ENCODE measurements around the gene PDCD6IP.
"Not testable (repeated sequence)": the region's sequence is repeated elsewhere in the genome, so short reads cannot be mapped to it uniquely, and the experiment has no call there.

The PDCD6IP gene

GRCh38 chr3:33850599-33850998 lies 52.2 kb downstream of the PDCD6IP start:
- not testable (repeated sequence) for DNase-seq

GRCh38 chr3:33855407-33855806 lies 57.0 kb downstream of the PDCD6IP start:
- not testable (repeated sequence) for DNase-seq

- DNase-seq, result no peak
Measured at GRCh38 chr3:33855884-33856546, 57.6 kb downstream of the PDCD6IP start.

GRCh38 chr3:33857701-33858100 lies 59.3 kb downstream of the PDCD6IP start:
- not testable (repeated sequence) for DNase-seq

- DNase-seq, result no peak
Measured at GRCh38 chr3:33858131-33858530, 59.7 kb downstream of the PDCD6IP start.

- DNase-seq, result no peak
Measured at GRCh38 chr3:33860373-33861050, 62.1 kb downstream of the PDCD6IP start.

- DNase-seq, result no peak
Measured at GRCh38 chr3:33865133-33865532, 66.7 kb downstream of the PDCD6IP start.

- no peak for DNase-seq
Measured at GRCh38 chr3:33868309-33868708, 69.9 kb downstream of the PDCD6IP start.

- DNase-seq, result no peak
Measured at GRCh38 chr3:33869977-33870376, 71.5 kb downstream of the PDCD6IP start.

GRCh38 chr3:33874815-33875214 lies 76.4 kb downstream of the PDCD6IP start:
- no peak for DNase-seq

GRCh38 chr3:33875680-33876079 lies 77.2 kb downstream of the PDCD6IP start:
- no peak for DNase-seq

GRCh38 chr3:33877187-33877586 lies 78.8 kb downstream of the PDCD6IP start:
- DNase-seq, result no peak

- no peak for DNase-seq
Measured at GRCh38 chr3:33879540-33879939, 81.1 kb downstream of the PDCD6IP start.

GRCh38 chr3:33881156-33882064 lies 83.0 kb downstream of the PDCD6IP start:
- DNase-seq, result no peak

GRCh38 chr3:33882296-33882695 lies 83.9 kb downstream of the PDCD6IP start:
- DNase-seq, result no peak

GRCh38 chr3:33883538-33883950 lies 85.1 kb downstream of the PDCD6IP start:
- DNase-seq, result peak; percentile 66

- DNase-seq, result no peak
Measured at GRCh38 chr3:33883951-33884561, 85.6 kb downstream of the PDCD6IP start.

- no peak for DNase-seq
Measured at GRCh38 chr3:33884701-33885100, 86.3 kb downstream of the PDCD6IP start.

GRCh38 chr3:33885496-33885895 lies 87.1 kb downstream of the PDCD6IP start:
- DNase-seq, result no peak

- no peak for DNase-seq
Measured at GRCh38 chr3:33886015-33886414, 87.6 kb downstream of the PDCD6IP start.

- DNase-seq, result no peak
Measured at GRCh38 chr3:33887478-33887877, 89.0 kb downstream of the PDCD6IP start.

- DNase-seq, result no peak
Measured at GRCh38 chr3:33889394-33890039, 91.1 kb downstream of the PDCD6IP start.

- DNase-seq, result no peak
Measured at GRCh38 chr3:33892655-33893054, 94.2 kb downstream of the PDCD6IP start.
